ENCODE results near the gene PLA2G4D. TPM values are rescaled to one million over a fixed set of nuclear protein-coding genes. Genes with fewer than 3 reads are reported as not detected.

PLA2G4D gene
- total RNA-seq, 1 experiment from 2014 or later: 0.17 TPM

GRCh38 chr15:42090370-42090769 is 4.0 kb downstream of the PLA2G4D start:
- Histone ChIP-seq H3K27me3 (ENCODE audit: control insufficient read depth, insufficient read depth, low read length) (no peaks in the 10 kb centered on the region; the same call in 1 of the 2 replicates), H3K36me3 (replicated peaks; ENCODE audit: control insufficient read depth, insufficient read depth, low read length) (no peaks in the 10 kb centered on the region), H3K4me3 (ENCODE audit: insufficient read depth, low read depth, low read length) (no peak overlapping the region)
- DNase-seq: peak; percentile 28

- Histone ChIP-seq H3K36me3 (replicated peaks; ENCODE audit: control insufficient read depth, insufficient read depth, low read length) (no peaks in the 10 kb centered on the region), H3K27me3 (ENCODE audit: control insufficient read depth, insufficient read depth, low read length) (no peaks in the 10 kb centered on the region; the same call in 1 of the 2 replicates), H3K4me3 (ENCODE audit: insufficient read depth, low read depth, low read length) (no peak overlapping the region)
- DNase-seq: no peak
These were observed 4.4 kb downstream of the PLA2G4D start for GRCh38 chr15:42089942-42090341.

GRCh38 chr15:42088801-42089640 is 5.3 kb downstream of the PLA2G4D start:
- Histone ChIP-seq H3K36me3 (replicated peaks; ENCODE audit: control insufficient read depth, insufficient read depth, low read length) (no peaks in the 10 kb centered on the region), H3K27me3 (ENCODE audit: control insufficient read depth, insufficient read depth, low read length) (no peaks in the 10 kb centered on the region; the same call in 1 of the 2 replicates)
- DNase-seq: no peak

GRCh38 chr15:42087926-42088800 is 6.2 kb downstream of the PLA2G4D start:
- Histone ChIP-seq H3K36me3 (replicated peaks; ENCODE audit: control insufficient read depth, insufficient read depth, low read length) (no peaks in the 10 kb centered on the region), H3K27me3 (ENCODE audit: control insufficient read depth, insufficient read depth, low read length) (no peaks in the 10 kb centered on the region; the same call in 1 of the 2 replicates), H3K4me3 (ENCODE audit: insufficient read depth, low read depth, low read length) (no peak overlapping the region)
- peak; percentile 39 for DNase-seq

More at GRCh38 chr15:42088801-42089640, 5.3 kb downstream of the PLA2G4D start:
- no peak overlapping the region for H3K4me3 ChIP-seq (ENCODE audit: insufficient read depth, low read depth, low read length)

GRCh38 chr15:42087460-42087859 is 6.9 kb downstream of the PLA2G4D start:
- no peak overlapping the region for H3K4me3 ChIP-seq (ENCODE audit: insufficient read depth, low read depth, low read length)
- H3K27me3 ChIP-seq (ENCODE audit: control insufficient read depth, insufficient read depth, low read length): no peaks in the 10 kb centered on the region
- DNase-seq: peak; percentile 32
- no peaks in the 10 kb centered on the region for H3K36me3 ChIP-seq (replicated peaks; ENCODE audit: control insufficient read depth, insufficient read depth, low read length)

- Histone ChIP-seq H3K4me3 (ENCODE audit: insufficient read depth, low read depth, low read length) (no peak overlapping the region), H3K27me3 (ENCODE audit: control insufficient read depth, insufficient read depth, low read length) (no peaks in the 10 kb centered on the region), H3K36me3 (replicated peaks; ENCODE audit: control insufficient read depth, insufficient read depth, low read length) (no peaks in the 10 kb centered on the region)
- DNase-seq: no peak
These were observed 8.6 kb downstream of the PLA2G4D start for GRCh38 chr15:42085721-42086120.

- no peaks in the 10 kb centered on the region for H3K27me3 ChIP-seq (ENCODE audit: control insufficient read depth, insufficient read depth, low read length)
- H3K4me3 ChIP-seq (ENCODE audit: insufficient read depth, low read depth, low read length): no peak overlapping the region
- DNase-seq: peak; percentile 52
- no peaks in the 10 kb centered on the region for H3K36me3 ChIP-seq (replicated peaks; ENCODE audit: control insufficient read depth, insufficient read depth, low read length)
These were observed 9.1 kb downstream of the PLA2G4D start for GRCh38 chr15:42085236-42085605.

GRCh38 chr15:42084465-42085235 is 9.7 kb downstream of the PLA2G4D start:
- peak; percentile 92 for DNase-seq
- Histone ChIP-seq H3K27me3 (ENCODE audit: control insufficient read depth, insufficient read depth, low read length) (no peaks in the 10 kb centered on the region), H3K36me3 (replicated peaks; ENCODE audit: control insufficient read depth, insufficient read depth, low read length) (no peaks in the 10 kb centered on the region), H3K4me3 (ENCODE audit: insufficient read depth, low read depth, low read length) (no peak overlapping the region)

- DNase-seq: peak; percentile 28
- H3K36me3 ChIP-seq (replicated peaks; ENCODE audit: control insufficient read depth, insufficient read depth, low read length): no peaks in the 10 kb centered on the region
- no peaks in the 10 kb centered on the region for H3K27me3 ChIP-seq (ENCODE audit: control insufficient read depth, insufficient read depth, low read length)
- no peak overlapping the region for H3K4me3 ChIP-seq (ENCODE audit: insufficient read depth, low read depth, low read length)
These were observed 10.4 kb downstream of the PLA2G4D start for GRCh38 chr15:42083916-42084315.

GRCh38 chr15:42083605-42083908 is 10.8 kb downstream of the PLA2G4D start:
- H3K27me3 ChIP-seq (ENCODE audit: control insufficient read depth, insufficient read depth, low read length): no peaks in the 10 kb centered on the region
- H3K4me3 ChIP-seq (ENCODE audit: insufficient read depth, low read depth, low read length): no peak overlapping the region
- no peaks in the 10 kb centered on the region for H3K36me3 ChIP-seq (replicated peaks; ENCODE audit: control insufficient read depth, insufficient read depth, low read length)
- DNase-seq: no peak

- Histone ChIP-seq H3K27me3 (ENCODE audit: control insufficient read depth, insufficient read depth, low read length) (no peaks in the 10 kb centered on the region), H3K4me3 (ENCODE audit: insufficient read depth, low read depth, low read length) (no peak overlapping the region), H3K36me3 (replicated peaks; ENCODE audit: control insufficient read depth, insufficient read depth, low read length) (no peaks in the 10 kb centered on the region)
- DNase-seq: peak; percentile 17
These were observed 11.3 kb downstream of the PLA2G4D start for GRCh38 chr15:42082823-42083604.

GRCh38 chr15:42082141-42082540 is 12.2 kb downstream of the PLA2G4D start:
- Histone ChIP-seq H3K36me3 (replicated peaks; ENCODE audit: control insufficient read depth, insufficient read depth, low read length) (no peaks in the 10 kb centered on the region), H3K4me3 (ENCODE audit: insufficient read depth, low read depth, low read length) (no peak overlapping the region), H3K27me3 (ENCODE audit: control insufficient read depth, insufficient read depth, low read length) (no peaks in the 10 kb centered on the region)
- no peak for DNase-seq

- H3K36me3 ChIP-seq (replicated peaks; ENCODE audit: control insufficient read depth, insufficient read depth, low read length): no peaks in the 10 kb centered on the region
- H3K27me3 ChIP-seq (ENCODE audit: control insufficient read depth, insufficient read depth, low read length): no peaks in the 10 kb centered on the region
- DNase-seq: peak; percentile 31
- no peak overlapping the region for H3K4me3 ChIP-seq (ENCODE audit: insufficient read depth, low read depth, low read length)
These were observed 13.2 kb downstream of the PLA2G4D start for GRCh38 chr15:42080919-42081830.
